DND-41 (cell line): ENCODE data around the gene TPPP2.

Source experiments
- ATAC-seq: fragments of 200-7000 bp; cut with Tn5 transposase; 3 replicates; pipeline ENCODE4 v1.9.1; 2021; ENCODE audit warnings: low read depth; ENCODE audit not compliant: insufficient read depth
- DNase-seq: peaks from one replicate; pipeline ENCODE4 v3.0.0-alpha.2; 2020
- H2AFZ ChIP-seq: 2 replicates; pipeline ENCODE4 v1.6.0; 2012; ENCODE audit warnings: low read depth, low read length
- H3K27ac ChIP-seq: 2 replicates; pipeline ENCODE4 v1.5.1; 2012; ENCODE audit warnings: low read length, inconsistent platforms
- H3K27me3 ChIP-seq: fragments of 200-600 bp; sonication (generic); 2 replicates; pipeline ENCODE4 v1.6.0; 2012; ENCODE audit warnings: low read length, mild to moderate bottlenecking, inconsistent platforms; ENCODE audit not compliant: insufficient read depth, poor library complexity
- H3K36me3 ChIP-seq: 2 replicates; pipeline ENCODE4 v1.5.1; 2012; ENCODE audit warnings: low read length, inconsistent platforms; ENCODE audit not compliant: insufficient read depth
- H3K4me1 ChIP-seq: 2 replicates; pipeline ENCODE4 v1.5.1; 2012; ENCODE audit warnings: mild to moderate bottlenecking, low read length; ENCODE audit not compliant: insufficient read depth
- H3K4me2 ChIP-seq: 2 replicates; pipeline ENCODE4 v1.6.0; 2012; ENCODE audit warnings: mild to moderate bottlenecking, moderate library complexity, low read length, inconsistent platforms; ENCODE audit not compliant: insufficient read depth
- H3K4me3 ChIP-seq, 2 experiments: fragments of 200-600 bp in 1 of 2; shearing (Covaris generic) in 1 of 2; 2 replicates each; pipeline ENCODE4 v1.5.1; 2012 to 2016; ENCODE audit warnings: inconsistent platforms in 2 of 2, low read length in 2 of 2, mild to moderate bottlenecking in 2 of 2, low read depth in 1 of 2, moderate library complexity in 1 of 2
- H3K79me2 ChIP-seq: 2 replicates; pipeline ENCODE4 v1.6.0; 2012; ENCODE audit warnings: low read length, inconsistent platforms; ENCODE audit not compliant: insufficient read depth
- H3K9ac ChIP-seq: 2 replicates; pipeline ENCODE4 v1.6.0; 2012; ENCODE audit warnings: low read depth, mild to moderate bottlenecking, inconsistent platforms, low read length, moderate library complexity
- H3K9me3 ChIP-seq: 2 replicates; pipeline ENCODE4 v1.5.1; 2012; ENCODE audit warnings: low read length, moderate library complexity, mild to moderate bottlenecking, inconsistent platforms; ENCODE audit not compliant: insufficient read depth, severe bottlenecking
- H4K20me1 ChIP-seq: 2 replicates; pipeline ENCODE4 v1.6.0; 2012; ENCODE audit warnings: low read length; ENCODE audit not compliant: insufficient read depth
- EZH2 ChIP-seq: IDR thresholded peaks from 3 replicates; pipeline ENCODE4 v1.6.1; 2012; ENCODE audit warnings: borderline replicate concordance, low read depth, mild to moderate bottlenecking, moderate library complexity, low read length, inconsistent platforms; ENCODE audit not compliant: severe bottlenecking
- TF ChIP-seq, protein P1 (sequence below): IDR thresholded peaks from 2 replicates; pipeline ENCODE4 v1.5.1; 2012; ENCODE audit warnings: borderline replicate concordance, low read length, moderate library complexity, mild to moderate bottlenecking; ENCODE audit not compliant: poor library complexity, severe bottlenecking; ENCODE audit errors: extremely low read depth

The TPPP2 gene

DNA sequence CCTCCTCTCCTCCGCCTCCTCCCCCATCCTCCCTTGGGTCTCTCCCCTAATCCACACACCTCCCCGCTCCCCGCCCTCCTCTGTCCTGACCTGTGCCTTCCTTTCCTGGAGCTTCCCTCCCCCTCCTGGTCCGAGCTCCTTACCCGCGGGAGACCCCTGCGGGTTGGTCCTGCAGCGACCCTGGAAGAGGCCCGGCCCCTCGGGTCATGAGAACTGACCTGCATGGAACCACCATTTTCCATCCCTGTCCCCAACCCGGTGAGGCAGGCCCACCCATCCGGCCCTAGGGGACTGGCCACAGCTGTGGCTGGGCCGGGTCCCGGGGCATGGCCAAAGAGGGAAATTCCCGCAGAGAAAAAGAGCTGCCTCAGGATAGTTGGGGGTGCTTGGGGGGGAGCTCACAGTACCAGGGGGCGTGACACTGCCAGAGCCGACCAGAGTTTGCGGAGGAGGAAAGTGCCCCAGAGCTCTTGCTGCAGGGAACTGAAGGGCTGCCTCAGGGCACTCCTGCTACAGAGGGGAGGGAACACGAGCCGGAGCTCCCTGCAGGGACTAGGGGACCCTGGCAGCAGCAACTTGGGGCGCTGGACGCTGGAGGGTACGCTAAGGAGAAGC lies 40.7 kb downstream of the TPPP2 start:
- peak overlapping the region; percentile 89 for H3K4me2 ChIP-seq
- H3K27me3 ChIP-seq: peaks cover 59% of the 10 kb centered on the region
- no peak overlapping the region for H3K27ac ChIP-seq
- H3K79me2 ChIP-seq: no peaks in the 10 kb centered on the region
- H2AFZ ChIP-seq: peak overlapping the region; percentile 45
- TF ChIP-seq, protein P1, sequence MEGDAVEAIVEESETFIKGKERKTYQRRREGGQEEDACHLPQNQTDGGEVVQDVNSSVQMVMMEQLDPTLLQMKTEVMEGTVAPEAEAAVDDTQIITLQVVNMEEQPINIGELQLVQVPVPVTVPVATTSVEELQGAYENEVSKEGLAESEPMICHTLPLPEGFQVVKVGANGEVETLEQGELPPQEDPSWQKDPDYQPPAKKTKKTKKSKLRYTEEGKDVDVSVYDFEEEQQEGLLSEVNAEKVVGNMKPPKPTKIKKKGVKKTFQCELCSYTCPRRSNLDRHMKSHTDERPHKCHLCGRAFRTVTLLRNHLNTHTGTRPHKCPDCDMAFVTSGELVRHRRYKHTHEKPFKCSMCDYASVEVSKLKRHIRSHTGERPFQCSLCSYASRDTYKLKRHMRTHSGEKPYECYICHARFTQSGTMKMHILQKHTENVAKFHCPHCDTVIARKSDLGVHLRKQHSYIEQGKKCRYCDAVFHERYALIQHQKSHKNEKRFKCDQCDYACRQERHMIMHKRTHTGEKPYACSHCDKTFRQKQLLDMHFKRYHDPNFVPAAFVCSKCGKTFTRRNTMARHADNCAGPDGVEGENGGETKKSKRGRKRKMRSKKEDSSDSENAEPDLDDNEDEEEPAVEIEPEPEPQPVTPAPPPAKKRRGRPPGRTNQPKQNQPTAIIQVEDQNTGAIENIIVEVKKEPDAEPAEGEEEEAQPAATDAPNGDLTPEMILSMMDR: no peak
- TF ChIP-seq EZH2: peak; percentile 95
- no peaks in the 10 kb centered on the region for H3K36me3 ChIP-seq
- ATAC-seq (peak; percentile 34), DNase-seq (no peak)
- H3K4me3 ChIP-seq: peak overlapping the region; percentile 17 to 58; a peak in 3 of 4 replicates
- H3K9me3 ChIP-seq: no peaks in the 10 kb centered on the region
- H3K4me1 ChIP-seq: peaks cover 23% of the 10 kb centered on the region
- peaks cover 24% of the 10 kb centered on the region; the same call in 1 of the 2 replicates for H4K20me1 ChIP-seq
- H3K9ac ChIP-seq: peak overlapping the region; percentile 47

DNA sequence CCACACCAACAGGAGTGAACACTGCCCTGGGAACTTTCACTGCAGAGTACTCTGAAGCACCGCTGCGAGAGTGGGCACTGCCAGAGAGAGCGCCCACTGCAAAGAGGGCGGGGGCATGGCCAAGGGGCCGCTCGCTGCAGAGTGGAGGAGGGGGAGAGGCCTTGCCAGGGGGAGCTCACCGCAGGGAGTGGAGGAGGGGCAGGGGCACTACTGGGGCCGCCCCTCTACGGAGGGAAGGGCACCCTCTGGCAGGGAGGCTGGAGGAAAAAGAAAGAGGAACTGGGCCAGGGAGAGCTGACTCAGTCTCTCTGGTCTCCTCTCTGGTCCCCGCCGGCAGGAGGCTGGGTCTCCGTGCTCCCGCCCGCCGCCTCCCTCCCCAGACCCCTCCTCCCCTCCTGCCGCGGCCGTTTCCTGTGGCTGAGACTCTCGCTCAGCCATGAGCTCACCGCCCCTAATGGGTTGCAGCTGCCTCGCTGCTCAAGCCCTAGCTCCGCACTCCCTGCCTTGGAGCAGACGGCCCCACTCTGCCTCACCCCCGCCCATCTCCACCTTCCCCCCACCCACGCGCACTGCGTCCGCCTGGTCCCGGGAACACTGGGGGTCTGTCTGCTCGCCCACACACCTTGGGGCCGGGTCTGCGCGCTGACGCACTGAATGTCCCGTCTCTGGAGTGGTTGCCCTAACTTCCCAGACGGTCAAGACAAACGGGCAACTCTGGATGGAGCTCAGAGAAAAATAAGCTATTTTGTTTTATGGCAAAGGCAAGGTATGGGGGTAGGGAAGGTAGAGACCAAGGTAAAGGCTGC lies 41.4 kb downstream of the TPPP2 start:
- Histone ChIP-seq H3K36me3 (no peaks in the 10 kb centered on the region), H3K9ac (peak overlapping the region; percentile 47), H3K27me3 (peaks cover 59% of the 10 kb centered on the region), H3K4me1 (peaks cover 23% of the 10 kb centered on the region), H3K79me2 (no peaks in the 10 kb centered on the region), H2AFZ (peak overlapping the region; percentile 45), H4K20me1 (peaks cover 24% of the 10 kb centered on the region; the same call in 1 of the 2 replicates), H3K9me3 (no peaks in the 10 kb centered on the region), H3K4me3 (peak overlapping the region; percentile 17 to 58; a peak in 3 of 4 replicates), H3K27ac (no peak overlapping the region), H3K4me2 (peak overlapping the region; percentile 89)
- ATAC-seq: peak; percentile 85
- peak; percentile 79 for DNase-seq
- peak; percentile 51 for TF ChIP-seq EZH2
- TF ChIP-seq, protein P1: no peak

DNA sequence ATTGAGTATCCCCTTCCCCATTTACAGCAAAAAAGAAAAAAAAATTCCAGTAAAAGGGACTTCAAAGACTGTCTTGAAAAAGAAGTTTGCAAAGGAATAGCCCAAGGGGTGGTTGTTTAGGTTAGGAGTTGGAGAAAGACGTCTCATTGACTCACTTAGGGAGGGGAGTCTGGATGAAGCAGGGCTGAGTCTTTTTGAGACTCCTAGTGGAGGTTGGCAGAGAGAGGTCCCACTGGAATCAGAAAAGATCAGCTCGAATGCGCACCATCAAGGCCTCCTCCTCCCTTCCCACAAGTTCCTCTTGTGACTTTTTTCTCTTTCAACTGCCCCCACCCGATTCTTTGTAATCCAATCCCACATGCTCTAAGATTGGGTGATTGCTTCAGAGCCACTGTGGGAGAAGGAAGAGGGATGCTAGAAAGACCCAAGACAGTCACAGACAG lies 42.0 kb downstream of the TPPP2 start:
- TF ChIP-seq, protein P1: no peak
- no peak for TF ChIP-seq EZH2
- Histone ChIP-seq H3K79me2 (no peaks in the 10 kb centered on the region), H3K4me2 (peak overlapping the region; percentile 89), H3K36me3 (no peaks in the 10 kb centered on the region), H3K9ac (peak overlapping the region; percentile 47; the same call in 1 of the 2 replicates), H3K4me3 (peak overlapping the region; percentile 12 to 58; a peak in 2 of 4 replicates), H3K9me3 (no peaks in the 10 kb centered on the region), H2AFZ (peak overlapping the region; percentile 45; the same call in 1 of the 2 replicates), H4K20me1 (peaks cover 24% of the 10 kb centered on the region; the same call in 1 of the 2 replicates), H3K4me1 (peaks cover 23% of the 10 kb centered on the region), H3K27me3 (peaks cover 56% of the 10 kb centered on the region), H3K27ac (no peak overlapping the region)
- no peak for ATAC-seq
- no peak for DNase-seq
